Neuronal stem cell (in vitro differentiated cells): Measurements from ENCODE around the gene CRADD.

ENCODE experiments used
- DNase-seq: peaks from one replicate; pipeline ENCODE4 v3.0.0-alpha.2; 2013; ENCODE audit warnings: low spot score
- H2AFZ ChIP-seq: one replicate; pipeline ENCODE4 v1.6.1; 2013; ENCODE audit warnings: mild to moderate bottlenecking, low read length, inconsistent platforms
- H2AK5ac ChIP-seq: 2 replicates; pipeline ENCODE4 v1.6.1; 2013; ENCODE audit warnings: low read depth, mild to moderate bottlenecking, inconsistent platforms, low read length, moderate library complexity, mixed read lengths
- H2BK120ac ChIP-seq: 2 replicates; pipeline ENCODE4 v1.6.1; 2013; ENCODE audit warnings: low read depth, mild to moderate bottlenecking, inconsistent platforms, low read length, moderate library complexity, mixed read lengths
- H2BK12ac ChIP-seq: one replicate; pipeline ENCODE4 v1.6.1; 2013; ENCODE audit warnings: low read length, inconsistent platforms
- H2BK15ac ChIP-seq: 2 replicates; pipeline ENCODE4 v1.6.1; 2013; ENCODE audit warnings: mild to moderate bottlenecking, low read length, inconsistent platforms, mixed read lengths
- H2BK5ac ChIP-seq: one replicate; pipeline ENCODE4 v1.6.1; 2013; ENCODE audit warnings: inconsistent platforms, mild to moderate bottlenecking, low read length, moderate library complexity
- H3K14ac ChIP-seq: one replicate; pipeline ENCODE4 v1.6.1; 2013; ENCODE audit warnings: low read length, inconsistent platforms
- H3K18ac ChIP-seq: 2 replicates; pipeline ENCODE4 v1.6.1; 2013; ENCODE audit warnings: low read length, inconsistent platforms
- H3K23ac ChIP-seq: 2 replicates; pipeline ENCODE4 v1.6.1; 2013; ENCODE audit warnings: low read depth, mild to moderate bottlenecking, mixed read lengths, low read length, inconsistent platforms; ENCODE audit not compliant: poor library complexity
- H3K27ac ChIP-seq: replicated peaks from 3 replicates; pipeline ENCODE4 v1.5.1; 2013; ENCODE audit warnings: low read length, inconsistent platforms
- H3K27me3 ChIP-seq, 3 experiments: 2 replicates each; pipeline ENCODE4 v1.6.1; 2013; ENCODE audit warnings: low read length in 3 of 3, mild to moderate bottlenecking in 2 of 3, inconsistent platforms in 1 of 3, low read depth in 1 of 3, mixed read lengths in 1 of 3, moderate library complexity in 1 of 3; ENCODE audit not compliant: control insufficient read depth in 3 of 3, insufficient read depth in 3 of 3
- H3K36me3 ChIP-seq, 2 donors: replicated peaks in 1 of 2; 2 replicates each; pipeline ENCODE4 v1.6.1; 2013; ENCODE audit warnings: low read length in 2 of 2; ENCODE audit not compliant: control insufficient read depth in 2 of 2, insufficient read depth in 2 of 2
- H3K4ac ChIP-seq: 2 replicates; pipeline ENCODE4 v1.6.1; 2013; ENCODE audit warnings: inconsistent platforms, mild to moderate bottlenecking, low read length, moderate library complexity
- H3K4me1 ChIP-seq, 2 donors: 1 replicate in 1 of 2; 2 replicates in 1 of 2; pipeline ENCODE4 v1.6.1; 2013; ENCODE audit warnings: low read length in 2 of 2, low read depth in 1 of 2; ENCODE audit not compliant: control insufficient read depth in 2 of 2, insufficient read depth in 1 of 2
- H3K4me2 ChIP-seq: one replicate; pipeline ENCODE4 v1.6.1; 2013; ENCODE audit warnings: mild to moderate bottlenecking, low read length, inconsistent platforms; ENCODE audit not compliant: insufficient read depth, poor library complexity, severe bottlenecking
- H3K4me3 ChIP-seq, 2 donors: 2 replicates each; pipeline ENCODE4 v1.5.1; 2013; ENCODE audit warnings: low read length in 2 of 2, mild to moderate bottlenecking in 2 of 2, inconsistent platforms in 1 of 2, moderate library complexity in 1 of 2
- H3K79me1 ChIP-seq: one replicate; pipeline ENCODE4 v1.6.1; 2013; ENCODE audit warnings: low read depth, mild to moderate bottlenecking, inconsistent platforms, low read length, moderate library complexity
- H3K9ac ChIP-seq: one replicate; pipeline ENCODE4 v1.6.1; 2013; ENCODE audit warnings: mild to moderate bottlenecking, low read depth, low read length, inconsistent platforms; ENCODE audit not compliant: poor library complexity
- H3K9me3 ChIP-seq, 2 donors: replicated peaks in 1 of 2; 2 replicates each; pipeline versions ENCODE3 to v1.6.1; 2013; ENCODE audit warnings: low read length in 2 of 2, mild to moderate bottlenecking in 2 of 2, inconsistent platforms in 1 of 2, low read depth in 1 of 2, mixed read lengths in 1 of 2, moderate library complexity in 1 of 2; ENCODE audit not compliant: control insufficient read depth in 2 of 2, insufficient read depth in 1 of 2
- H4K8ac ChIP-seq: one replicate; pipeline ENCODE4 v1.6.1; 2013; ENCODE audit warnings: low read depth, mild to moderate bottlenecking, inconsistent platforms, low read length, moderate library complexity
- H4K91ac ChIP-seq: one replicate; pipeline ENCODE4 v1.6.1; 2013; ENCODE audit warnings: low read length, low read depth, mild to moderate bottlenecking, inconsistent platforms; ENCODE audit not compliant: poor library complexity
- WGBS, 2 donors: extraction: QIAGEN DNeasy Blood & Tissue Kit; methylation state at CpG; one replicate each; pipeline ENCODE4 v1.1.7; 2013; ENCODE audit warnings: missing lambda C conversion rate in 2 of 2, mixed read lengths in 1 of 2; ENCODE audit not compliant: insufficient read length in 2 of 2, insufficient replicate concordance in 1 of 2; ENCODE audit errors: extremely low coverage in 2 of 2; 5-methylcytosine and 5-hydroxymethylcytosine counted together

CRADD gene

DNA sequence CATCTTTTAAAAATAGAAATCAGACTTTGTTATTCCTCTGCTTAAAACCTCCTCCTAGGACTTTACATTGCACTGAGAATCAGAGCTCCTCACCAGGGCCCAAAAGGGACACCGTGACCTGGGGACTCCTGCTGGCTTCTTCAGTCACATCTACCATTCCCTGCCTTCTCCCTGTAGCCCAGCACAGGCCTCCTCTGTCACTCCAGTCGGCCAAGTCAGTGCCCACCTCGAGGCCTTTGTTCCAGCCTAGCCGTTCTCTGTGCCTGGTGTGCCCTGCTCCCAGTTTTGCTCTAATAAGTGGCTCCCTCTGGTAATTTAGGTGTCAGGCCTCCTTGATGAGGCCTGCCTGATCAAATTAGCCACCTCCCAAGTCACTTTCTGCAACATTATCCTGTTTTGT lies 27.4 kb downstream of the CRADD start:
- no peak overlapping the region for H4K91ac ChIP-seq
- WGBS, 2 donors: no CpG with 5 or more reads among the region's 4 CpGs

DNA sequence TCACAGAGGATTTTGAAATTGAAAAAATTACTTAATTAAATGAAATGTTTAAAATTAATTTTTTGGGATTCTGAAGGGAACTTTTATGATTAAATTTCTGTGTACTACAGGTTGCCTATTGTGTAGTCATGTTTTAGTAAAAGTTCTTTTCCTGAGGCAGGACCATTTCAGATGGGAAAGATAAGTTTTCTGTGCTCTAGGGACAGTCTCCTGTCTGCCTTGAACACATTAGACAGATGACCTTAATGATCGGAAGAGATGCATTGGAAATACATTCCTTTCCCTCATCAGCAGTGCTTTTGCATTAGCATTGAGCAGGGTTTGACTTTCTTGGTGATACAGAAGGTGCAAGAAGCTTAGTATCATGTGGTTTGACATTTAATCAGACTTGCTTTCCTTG lies 28.1 kb downstream of the CRADD start:
- DNase-seq: no peak
- Histone ChIP-seq H3K9ac (no peak overlapping the region), H2BK5ac (no peak overlapping the region), H2BK15ac (no peak overlapping the region), H2BK120ac (no peak overlapping the region), H3K4me3 (no peak overlapping the region), H3K36me3 (no peaks in the 10 kb centered on the region), H2AFZ (no peak overlapping the region), H3K27ac (no peak overlapping the region), H3K4ac (no peak overlapping the region), H3K4me2 (no peak overlapping the region), H3K23ac (no peak overlapping the region), H2BK12ac (no peak overlapping the region), H3K27me3 (no peaks in the 10 kb centered on the region), H4K91ac (no peak overlapping the region), H3K4me1 (no peaks in the 10 kb centered on the region), H3K9me3 (peaks cover 0 to 4% of the 10 kb centered on the region in 2 donors), H4K8ac (no peak overlapping the region), H3K79me1 (no peaks in the 10 kb centered on the region), H3K18ac (no peak overlapping the region), H2AK5ac (no peak overlapping the region), H3K14ac (no peak overlapping the region)
- WGBS, 2 donors: no CpG with 5 or more reads among the region's 1 CpG

More for the DNA sequence above, 27.4 kb downstream of the CRADD start:
- Histone ChIP-seq H3K14ac (no peak overlapping the region), H3K9ac (no peak overlapping the region), H2BK5ac (no peak overlapping the region), H3K27ac (no peak overlapping the region), H3K36me3 (no peaks in the 10 kb centered on the region), H3K4ac (no peak overlapping the region), H3K4me1 (peaks cover 0 to 2% of the 10 kb centered on the region in 2 donors), H4K8ac (no peak overlapping the region), H3K4me3 (no peak overlapping the region), H3K4me2 (no peak overlapping the region), H2BK12ac (no peak overlapping the region), H2BK120ac (no peak overlapping the region), H3K9me3 (peaks cover 0 to 3% of the 10 kb centered on the region in 2 donors), H3K27me3 (no peaks in the 10 kb centered on the region), H2BK15ac (no peak overlapping the region), H2AK5ac (no peak overlapping the region), H3K23ac (no peak overlapping the region), H3K18ac (no peak overlapping the region), H2AFZ (no peak overlapping the region), H3K79me1 (no peaks in the 10 kb centered on the region)
- no peak for DNase-seq

DNA sequence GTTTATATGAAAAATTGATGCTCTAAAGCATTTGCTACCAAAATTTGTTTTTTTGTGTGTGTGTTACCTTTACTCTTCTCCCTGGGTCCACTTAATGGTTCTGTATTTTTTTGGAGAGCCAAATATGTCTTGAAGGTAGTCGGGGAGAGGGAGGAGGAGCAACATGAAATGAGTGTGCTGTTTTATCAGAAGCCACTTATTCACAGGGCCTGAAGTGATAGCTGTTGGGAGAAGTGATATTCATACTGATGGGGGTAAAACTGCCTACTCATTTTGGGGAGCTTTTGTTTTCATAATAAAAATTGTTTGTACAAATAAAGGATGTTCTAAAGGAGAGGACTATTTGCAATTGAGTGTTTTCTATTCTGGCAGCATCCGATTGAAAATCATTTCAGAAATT lies 29.2 kb downstream of the CRADD start:
- Histone ChIP-seq H3K14ac (no peak overlapping the region), H3K23ac (no peak overlapping the region), H3K4me2 (no peak overlapping the region), H3K4me3 (no peak overlapping the region), H3K27me3 (no peaks in the 10 kb centered on the region), H3K4ac (no peak overlapping the region), H4K8ac (no peak overlapping the region), H3K9ac (no peak overlapping the region), H3K4me1 (no peaks in the 10 kb centered on the region), H3K9me3 (peaks cover 0 to 4% of the 10 kb centered on the region in 2 donors), H2BK12ac (no peak overlapping the region), H3K18ac (no peak overlapping the region), H2BK5ac (no peak overlapping the region), H3K79me1 (no peaks in the 10 kb centered on the region), H2AK5ac (no peak overlapping the region), H2BK120ac (no peak overlapping the region), H3K36me3 (no peaks in the 10 kb centered on the region), H2BK15ac (no peak overlapping the region), H3K27ac (no peak overlapping the region), H4K91ac (no peak overlapping the region), H2AFZ (no peak overlapping the region)
- no CpG with 5 or more reads among the region's 2 CpGs for WGBS, 2 donors
- DNase-seq: no peak

DNA sequence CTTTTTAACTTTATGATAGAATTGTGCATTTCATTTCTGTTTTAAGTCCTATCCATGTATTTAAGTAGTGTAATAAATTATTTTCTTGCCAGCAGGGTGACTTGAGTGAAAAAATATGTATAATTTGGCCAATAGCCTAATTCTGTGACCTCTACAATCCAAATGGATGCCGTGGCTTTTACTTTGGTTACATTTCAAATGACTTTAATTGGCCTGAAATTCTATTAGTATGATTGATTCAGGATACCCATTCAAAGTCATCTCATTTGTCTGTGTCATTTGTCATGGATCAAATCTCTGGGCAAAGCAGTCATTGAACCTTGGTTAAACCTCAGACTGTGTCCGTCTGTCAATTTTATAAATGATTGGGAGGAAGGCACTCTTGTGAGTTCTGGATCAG lies 29.6 kb downstream of the CRADD start:
- Histone ChIP-seq H2AK5ac (no peak overlapping the region), H2BK120ac (no peak overlapping the region), H2BK5ac (no peak overlapping the region), H2BK12ac (no peak overlapping the region), H4K8ac (no peak overlapping the region), H3K9me3 (peaks cover 0 to 4% of the 10 kb centered on the region in 2 donors), H3K14ac (no peak overlapping the region), H3K9ac (no peak overlapping the region), H3K4me1 (no peaks in the 10 kb centered on the region), H2BK15ac (no peak overlapping the region), H3K27me3 (no peaks in the 10 kb centered on the region), H3K4me2 (no peak overlapping the region), H3K23ac (no peak overlapping the region), H2AFZ (no peak overlapping the region), H3K79me1 (no peaks in the 10 kb centered on the region), H3K27ac (no peak overlapping the region), H4K91ac (no peak overlapping the region), H3K18ac (no peak overlapping the region), H3K4ac (no peak overlapping the region), H3K4me3 (no peak overlapping the region), H3K36me3 (no peaks in the 10 kb centered on the region)
- WGBS, 2 donors: no CpG with 5 or more reads among the region's 2 CpGs
- DNase-seq: no peak
